ENCODE results near the gene DACT3. TPM values are rescaled to one million over a fixed set of nuclear protein-coding genes. Genes with fewer than 3 reads are reported as not detected.
A peak's percentile ranks its signal among the peaks of the same experiment; 100 is the strongest.
"Not testable (repeated sequence)": the region's sequence is repeated elsewhere in the genome, so short reads cannot be mapped to it uniquely, and the experiment has no call there.

DACT3 gene
- total RNA-seq, 2 experiments from 2014 or later = 0.42 TPM

- H3K27me3 Mint-ChIP-seq (ENCODE audit: low read depth) = peaks cover under 1% of the 10 kb centered on the region
- no peaks in the 10 kb centered on the region for H3K9me3 Mint-ChIP-seq (ENCODE audit: insufficient read depth)
- ChIA-PET CTCF (interaction anchor here (0.7 to 15.9 kb wide), 4 partner anchors 9 to 123 kb away, joined by 3 to 245 read pairs (median 17); partner anchors contain the start of gene DACT3), POLR2A (interaction anchor here (1.0 to 3.3 kb wide), 4 partner anchors 9 to 29 kb away, joined by 3 to 21 read pairs (median 6); no protein-coding TSS in a partner anchor)
- H3K36me3 Mint-ChIP-seq (ENCODE audit: low read depth) = no peaks in the 10 kb centered on the region
- ATAC-seq (no peak), DNase-seq (no peak)
- H3K4me1 Mint-ChIP-seq (ENCODE audit: low read depth) = peaks cover 40% of the 10 kb centered on the region
- no peak overlapping the region for H3K4me3 Mint-ChIP-seq
- no peak overlapping the region for H3K27ac Mint-ChIP-seq
These were observed 30.3 kb downstream of the DACT3 start for GRCh38 chr19:46630586-46631205.

- H3K36me3 Mint-ChIP-seq (ENCODE audit: low read depth) = no peaks in the 10 kb centered on the region
- ATAC-seq = no peak
- no peak for DNase-seq
- H3K4me3 Mint-ChIP-seq = no peak overlapping the region
- ChIA-PET CTCF (interaction anchor here (1.3 to 15.9 kb wide), 3 partner anchors 13 to 100 kb away, joined by 3 to 245 read pairs (median 13); partner anchors contain the start of gene DACT3), POLR2A (interaction anchor here (1.1 to 3.3 kb wide), 2 partner anchors 11 to 31 kb away, joined by 3 to 21 read pairs; partner anchors contain the start of gene DACT3)
- no peaks in the 10 kb centered on the region for H3K9me3 Mint-ChIP-seq (ENCODE audit: insufficient read depth)
- H3K4me1 Mint-ChIP-seq (ENCODE audit: low read depth) = peaks cover 46% of the 10 kb centered on the region
- H3K27me3 Mint-ChIP-seq (ENCODE audit: low read depth) = no peaks in the 10 kb centered on the region
- H3K27ac Mint-ChIP-seq = no peak overlapping the region
These were observed 31.4 kb downstream of the DACT3 start for GRCh38 chr19:46629546-46630025.

DNA sequence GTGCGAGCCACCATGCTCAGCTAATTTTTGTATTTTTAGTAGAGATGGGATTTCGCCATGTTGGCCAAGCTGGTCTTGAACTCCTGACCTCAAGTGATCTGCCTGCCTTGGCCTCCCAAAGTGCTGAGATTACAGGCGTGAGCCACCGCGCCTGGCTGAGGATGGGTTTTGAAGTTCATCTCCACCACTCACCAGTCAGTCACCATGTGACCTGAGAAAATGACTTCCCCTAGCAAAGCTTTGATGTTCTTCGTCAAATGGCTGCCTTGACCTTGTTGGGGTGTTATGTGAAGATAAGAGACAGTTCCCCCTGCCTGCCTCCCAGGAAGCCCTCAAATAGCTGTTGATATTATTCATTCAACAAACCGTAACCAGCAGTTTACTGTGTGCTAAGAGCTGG lies 32.0 kb downstream of the DACT3 start:
- ChIA-PET POLR2A (interaction anchor here (0.6 to 3.3 kb wide), 3 partner anchors 10 to 51 kb away, joined by 3 to 21 read pairs (median 3); partner anchors contain the start of gene DACT3), CTCF (interaction anchor here (1.3 to 15.9 kb wide), 3 partner anchors 12 to 99 kb away, joined by 3 to 245 read pairs (median 13); partner anchors contain the start of gene DACT3)
- H3K4me3 Mint-ChIP-seq; H3K36me3 Mint-ChIP-seq (ENCODE audit: low read depth); H3K9me3 Mint-ChIP-seq (ENCODE audit: insufficient read depth); ATAC-seq; H3K27me3 Mint-ChIP-seq (ENCODE audit: low read depth); DNase-seq: not testable (repeated sequence)
- peaks cover 48% of the 10 kb centered on the region for H3K4me1 Mint-ChIP-seq (ENCODE audit: low read depth)
- peak overlapping the region; percentile 20 for H3K27ac Mint-ChIP-seq

DNA sequence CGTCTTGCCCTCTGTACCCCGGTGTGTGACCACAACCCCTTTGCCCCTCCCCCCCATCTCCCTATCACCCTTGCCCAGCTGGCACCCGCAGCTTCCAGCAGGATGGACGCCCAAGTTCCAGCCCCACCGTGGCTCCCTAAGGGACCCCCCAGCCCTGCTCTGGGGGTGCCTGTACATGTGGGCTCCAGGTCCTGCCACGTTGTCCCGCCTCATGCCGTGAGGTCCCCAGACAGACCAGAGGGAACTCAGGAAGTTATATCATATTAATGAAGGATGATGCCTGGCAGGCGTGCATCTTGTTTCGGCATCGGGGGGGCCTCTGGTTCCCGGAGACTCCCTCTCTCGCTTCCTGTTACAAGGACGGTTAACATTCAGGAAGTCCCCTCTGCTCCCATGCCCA lies 34.5 kb downstream of the DACT3 start:
- Mint-ChIP-seq H3K27ac (no peak overlapping the region), H3K9me3 (ENCODE audit: insufficient read depth) (no peaks in the 10 kb centered on the region), H3K4me3 (no peak overlapping the region), H3K4me1 (ENCODE audit: low read depth) (peaks cover 52% of the 10 kb centered on the region), H3K36me3 (ENCODE audit: low read depth) (no peaks in the 10 kb centered on the region), H3K27me3 (ENCODE audit: low read depth) (no peaks in the 10 kb centered on the region)
- ATAC-seq (no peak), DNase-seq (no peak)
- ChIA-PET POLR2A (no interaction called here), CTCF (interaction anchor here (2.5 to 15.9 kb wide), 2 partner anchors 10 to 35 kb away, joined by 10 to 245 read pairs; partner anchors contain the start of gene DACT3)

GRCh38 chr19:46625731-46626130 lies 35.3 kb downstream of the DACT3 start:
- ChIA-PET CTCF (interaction anchor here (0.6 to 15.9 kb wide), 3 partner anchors 9 to 36 kb away, joined by 4 to 245 read pairs (median 10); partner anchors contain the start of gene DACT3), POLR2A (interaction anchor here (0.6 kb wide), 1 partner anchor 20 kb away, joined by 3 read pairs; no protein-coding TSS in a partner anchor)
- ATAC-seq (no peak), DNase-seq (no peak)
- Mint-ChIP-seq H3K27me3 (ENCODE audit: low read depth) (no peaks in the 10 kb centered on the region), H3K36me3 (ENCODE audit: low read depth) (no peaks in the 10 kb centered on the region), H3K4me1 (ENCODE audit: low read depth) (peaks cover 59% of the 10 kb centered on the region), H3K27ac (peak overlapping the region; percentile 84), H3K9me3 (ENCODE audit: insufficient read depth) (no peaks in the 10 kb centered on the region), H3K4me3 (no peak overlapping the region)

DNA sequence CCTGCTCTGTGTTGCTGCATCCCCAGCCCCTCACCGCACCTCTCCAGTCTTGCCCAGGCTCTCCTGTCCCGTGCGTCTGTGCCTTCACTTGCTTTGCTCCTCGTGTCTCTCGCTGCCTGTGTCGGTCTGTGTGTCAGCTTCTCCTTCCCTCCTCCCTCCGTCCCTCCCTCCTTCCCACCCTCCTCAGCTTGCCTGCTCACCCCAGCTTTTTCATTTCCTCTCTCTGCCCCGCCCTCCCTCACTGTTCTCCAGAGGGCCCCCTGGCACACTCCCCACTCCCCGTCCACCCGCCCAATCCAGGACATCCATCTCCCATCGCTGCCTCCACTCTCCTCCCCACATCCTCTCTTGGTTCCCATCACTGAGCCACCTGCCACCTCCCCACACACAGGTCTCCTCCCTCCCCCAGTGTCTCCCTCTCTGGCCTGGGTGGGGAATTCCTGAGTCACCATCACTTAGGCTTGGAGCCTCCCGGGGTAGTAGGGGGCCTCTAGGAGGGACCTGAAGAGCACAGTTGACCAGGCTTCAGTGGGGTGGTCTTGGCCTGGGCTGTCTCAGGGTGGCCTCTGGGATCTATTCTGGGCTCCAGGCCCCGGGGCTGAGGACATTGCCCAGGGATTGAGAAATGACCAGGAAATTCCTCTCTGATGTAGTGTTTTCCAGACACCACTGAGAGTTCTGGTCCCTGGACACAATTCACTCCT lies 35.9 kb downstream of the DACT3 start, which contains the start of gene PTGIR:
TSS of gene PTGIR (minus strand) at position 132 of the 704 bp plus-strand sequence. CDS start 864 bp downstream, outside the sequence.
- POLR2A ChIA-PET = interaction anchor here (0.6 to 1.3 kb wide), 2 partner anchors 8 to 20 kb away, joined by 3 to 8 read pairs; no protein-coding TSS in a partner anchor
- Mint-ChIP-seq H3K4me1 (ENCODE audit: low read depth) (peaks cover 65% of the 10 kb centered on the region), H3K27ac (peak within 1 kb of the TSS; percentile 84), H3K9me3 (ENCODE audit: insufficient read depth) (no peaks in the 10 kb centered on the region), H3K4me3 (peak within 1 kb of the TSS; percentile 74), H3K27me3 (ENCODE audit: low read depth) (no peaks in the 10 kb centered on the region), H3K36me3 (ENCODE audit: low read depth) (peaks cover 2% of the 10 kb centered on the region)
- ATAC-seq (peak; percentile 40), DNase-seq (peak; percentile 46)
- CTCF ChIA-PET = interaction anchor here (1.1 to 15.9 kb wide), 3 partner anchors 8 to 37 kb away, joined by 3 to 245 read pairs (median 10); partner anchors contain the start of gene DACT3

GRCh38 chr19:46623915-46624502 lies 37.0 kb downstream of the DACT3 start:
- Mint-ChIP-seq H3K9me3 (ENCODE audit: insufficient read depth) (no peaks in the 10 kb centered on the region), H3K4me1 (ENCODE audit: low read depth) (peaks cover 69% of the 10 kb centered on the region), H3K36me3 (ENCODE audit: low read depth) (peaks cover 2% of the 10 kb centered on the region), H3K4me3 (peak overlapping the region; percentile 74), H3K27me3 (ENCODE audit: low read depth) (no peaks in the 10 kb centered on the region), H3K27ac (peak overlapping the region; percentile 84)
- ATAC-seq = no peak
- ChIA-PET CTCF (interaction anchor here (1.1 to 15.9 kb wide), 4 partner anchors 7 to 38 kb away, joined by 3 to 350 read pairs (median 128); partner anchors contain the start of gene DACT3), POLR2A (interaction anchor here (0.9 to 1.4 kb wide), 3 partner anchors 9 to 90 kb away, joined by 4 to 8 read pairs (median 5); no protein-coding TSS in a partner anchor)
- no peak for DNase-seq

GRCh38 chr19:46622118-46622446 lies 38.9 kb downstream of the DACT3 start:
- Mint-ChIP-seq H3K27ac (peak overlapping the region; percentile 83), H3K4me3 (peak overlapping the region; percentile 67), H3K36me3 (ENCODE audit: low read depth) (peaks cover 2% of the 10 kb centered on the region), H3K4me1 (ENCODE audit: low read depth) (peaks cover 74% of the 10 kb centered on the region), H3K27me3 (ENCODE audit: low read depth) (no peaks in the 10 kb centered on the region), H3K9me3 (ENCODE audit: insufficient read depth) (no peaks in the 10 kb centered on the region)
- CTCF ChIA-PET = interaction anchor here (1.1 to 15.9 kb wide), 7 partner anchors 5 to 92 kb away, joined by 3 to 350 read pairs (median 6); partner anchors contain the start of genes CALM3, DACT3 and PTGIR
- DNase-seq = no peak
- ATAC-seq = no peak
- POLR2A ChIA-PET = interaction anchor here (1.0 to 1.7 kb wide), 3 partner anchors 9 to 22 kb away, joined by 3 to 9 read pairs (median 5); no protein-coding TSS in a partner anchor

DNA sequence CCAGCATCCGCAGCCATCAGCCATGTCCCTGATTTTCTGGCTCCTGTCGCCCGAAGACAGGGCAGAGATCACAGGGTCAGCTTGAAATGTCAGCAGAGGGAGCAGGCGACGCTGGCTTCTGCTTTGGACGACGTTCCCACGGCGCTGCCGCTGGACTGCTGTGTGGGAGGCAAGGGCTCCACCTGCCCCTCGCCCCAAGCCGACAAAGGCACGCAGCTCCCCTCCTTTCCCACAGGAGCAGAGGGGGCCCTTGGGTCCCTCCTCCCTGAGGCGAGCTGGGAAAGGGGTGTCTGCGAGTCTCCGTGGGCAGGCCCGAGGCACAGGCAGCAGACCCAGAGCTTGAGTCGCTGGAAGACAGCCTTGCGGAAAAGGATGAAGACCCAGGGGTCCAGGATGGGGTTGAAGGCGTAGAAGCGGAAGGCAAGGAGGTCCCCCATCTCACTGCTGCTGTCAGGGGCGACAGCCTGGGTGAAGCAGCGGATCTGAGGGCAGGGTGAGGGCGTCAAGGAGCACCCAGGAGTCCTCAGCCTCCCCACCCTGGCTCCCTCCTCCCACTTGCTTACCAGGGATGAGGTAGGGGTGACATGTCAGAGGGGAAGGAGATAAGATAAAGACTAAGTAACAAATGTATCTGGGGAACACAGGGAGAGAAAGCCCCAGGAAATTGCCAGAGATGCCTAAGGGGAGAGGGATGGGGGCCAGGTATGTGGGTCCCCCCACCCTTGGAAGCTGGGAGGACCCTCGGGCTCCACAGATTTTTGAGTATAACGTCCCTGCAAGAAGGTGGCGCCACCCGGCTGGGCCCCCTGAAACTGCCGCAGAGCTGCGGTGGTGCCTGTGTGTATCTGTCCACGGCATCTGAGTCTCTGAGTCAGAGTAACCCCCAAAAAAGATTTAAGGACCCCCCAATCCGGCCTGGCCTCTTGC lies 39.5 kb downstream of the DACT3 start:
- ChIA-PET CTCF (interaction anchor here (1.1 to 15.9 kb wide), 7 partner anchors 5 to 91 kb away, joined by 3 to 350 read pairs (median 6); partner anchors contain the start of genes CALM3, DACT3 and PTGIR), POLR2A (interaction anchor here (0.7 to 2.2 kb wide), 7 partner anchors 9 to 21 kb away, joined by 3 to 9 read pairs (median 5); partner anchors contain the start of gene CALM3)
- Mint-ChIP-seq H3K36me3 (ENCODE audit: low read depth) (peaks cover 2% of the 10 kb centered on the region), H3K4me3 (peak overlapping the region; percentile 67), H3K4me1 (ENCODE audit: low read depth) (peaks cover 76% of the 10 kb centered on the region), H3K27me3 (ENCODE audit: low read depth) (no peaks in the 10 kb centered on the region), H3K9me3 (ENCODE audit: insufficient read depth) (no peaks in the 10 kb centered on the region), H3K27ac (peak overlapping the region; percentile 83)
- DNase-seq (peak; percentile 43), ATAC-seq (no peak)

DNA sequence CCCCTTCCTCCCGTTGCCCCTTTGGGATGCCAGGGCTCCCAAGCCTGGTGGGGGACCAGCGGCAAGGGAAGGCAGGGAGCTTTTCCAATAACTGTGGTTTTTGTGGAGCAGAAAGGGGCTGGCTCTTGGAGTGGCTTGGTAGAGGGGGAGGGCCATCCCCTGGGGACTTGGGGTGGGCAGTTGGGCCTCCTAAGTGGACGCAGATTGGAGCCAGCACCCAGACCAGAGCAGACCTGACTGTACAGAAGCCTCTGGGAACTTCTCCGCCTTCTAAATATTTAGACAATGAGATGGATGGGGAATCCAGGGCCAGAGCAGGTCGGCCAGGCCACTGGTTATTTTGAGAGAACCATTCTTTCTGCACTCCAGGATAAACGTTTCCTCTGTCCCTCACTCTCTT lies 40.3 kb downstream of the DACT3 start:
- ChIA-PET POLR2A (interaction anchor here (0.7 to 4.8 kb wide), 6 partner anchors 9 to 20 kb away, joined by 3 to 21 read pairs (median 4); partner anchors contain the start of gene CALM3), CTCF (interaction anchor here (1.1 to 15.9 kb wide), 6 partner anchors 4 to 42 kb away, joined by 5 to 350 read pairs (median 126); partner anchors contain the start of genes CALM3, DACT3 and PTGIR)
- DNase-seq (no peak), ATAC-seq (no peak)
- Mint-ChIP-seq H3K4me1 (ENCODE audit: low read depth) (peaks cover 82% of the 10 kb centered on the region), H3K4me3 (no peak overlapping the region), H3K27me3 (ENCODE audit: low read depth) (no peaks in the 10 kb centered on the region), H3K9me3 (ENCODE audit: insufficient read depth) (no peaks in the 10 kb centered on the region), H3K27ac (peak overlapping the region; percentile 87), H3K36me3 (ENCODE audit: low read depth) (peaks cover 2% of the 10 kb centered on the region)

All from activated CD8-positive, alpha-beta T cell treated with anti-CD3 and anti-CD28 coated beads, Interleukin-2, amount 10 ng/mL, durations not matched to agents 7 days and 5 days (primary cell).